C4-2B (cell line): ENCODE measurements around the gene HECW1.

ENCODE experiments used
- H3K27ac ChIP-seq: fragments of 450-650 bp; 2 replicates; pipeline ENCODE4 v1.5.1; 2017
- CTCF ChIP-seq: fragments of 450-650 bp; conservative IDR thresholded peaks from 2 replicates; pipeline ENCODE4 v1.5.1; 2017; ENCODE audit warnings: mild to moderate bottlenecking
- ZFX ChIP-seq: fragments of 450-650 bp; IDR thresholded peaks from 2 replicates; pipeline ENCODE4 v1.6.1; 2017

HECW1 gene

GRCh38 chr7:43509906-43510305 is 397.5 kb downstream of the HECW1 start:
- no peak overlapping the region for H3K27ac ChIP-seq
- TF ChIP-seq CTCF (no peak), ZFX (no peak)

GRCh38 chr7:43511029-43511428 is 398.6 kb downstream of the HECW1 start:
- TF ChIP-seq ZFX (no peak), CTCF (no peak; the same call in 1 of the 2 replicates)
- no peak overlapping the region for H3K27ac ChIP-seq

GRCh38 chr7:43511769-43512515 is 399.5 kb downstream of the HECW1 start:
- no peak overlapping the region for H3K27ac ChIP-seq
- TF ChIP-seq CTCF (no peak), ZFX (no peak)

GRCh38 chr7:43513251-43513650 is 400.8 kb downstream of the HECW1 start:
- TF ChIP-seq CTCF = no peak
- TF ChIP-seq ZFX = no peak
- H3K27ac ChIP-seq = no peak overlapping the region

- TF ChIP-seq ZFX (no peak), CTCF (no peak)
- H3K27ac ChIP-seq = no peak overlapping the region
Measured at GRCh38 chr7:43516581-43517342, 404.3 kb downstream of the HECW1 start.

GRCh38 chr7:43517464-43517863 is 405.0 kb downstream of the HECW1 start:
- no peak overlapping the region for H3K27ac ChIP-seq
- TF ChIP-seq ZFX (no peak), CTCF (no peak)

GRCh38 chr7:43520201-43520600 is 407.8 kb downstream of the HECW1 start:
- TF ChIP-seq ZFX (no peak), CTCF (no peak)
- H3K27ac ChIP-seq = no peak overlapping the region
